ENCODE measurements around the gene WDR70. TPM values are rescaled to one million over a fixed set of nuclear protein-coding genes. Genes with fewer than 3 reads are reported as not detected.

Gene WDR70
- total and polyA plus RNA-seq, 10 of the 15 experiments (the other 5 are each of a cell fraction or from before 2014, with no cell fraction given) = 10.9 to 33.6 (median 29.1) TPM

DNA sequence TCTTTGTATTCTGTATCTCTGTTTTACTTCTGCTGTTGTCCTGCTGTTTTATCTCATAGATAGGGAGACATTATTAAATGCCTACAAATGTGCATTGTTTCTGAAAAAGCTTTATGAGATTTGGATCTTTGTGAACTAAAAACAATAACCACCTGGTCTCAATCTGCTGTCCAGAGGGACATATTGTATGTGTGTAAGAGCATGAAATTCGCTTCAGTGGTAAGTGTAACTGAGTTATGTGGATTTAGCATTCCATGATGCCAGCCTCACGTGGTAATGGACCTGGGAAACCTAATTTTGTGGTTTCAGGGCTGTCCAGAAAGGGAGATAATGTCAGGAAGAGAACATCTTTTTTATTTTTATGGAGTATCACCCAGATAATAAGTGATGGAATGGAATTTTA, 341.4 kb downstream of the WDR70 start:
- SMC1A ChIA-PET (ENCODE audit: uncharacterized antibody, unreplicated experiment) = no interaction called here
- Histone ChIP-seq H3K9me3 (replicated peaks; ENCODE audit: control insufficient read depth, insufficient read depth, low read length) (no peaks in the 10 kb centered on the region), H2AFZ (ENCODE audit: control insufficient read depth, low read depth, low read length) (no peak overlapping the region), H3K79me2 (ENCODE audit: control insufficient read depth, insufficient read depth, low read length) (no peaks in the 10 kb centered on the region), H3K27me3 (replicated peaks in 1 of 2; ENCODE audit: control insufficient read depth in 2 of 2, insufficient read depth in 2 of 2, low read length in 1 of 2) (no peaks in the 10 kb centered on the region), H3K4me2 (ENCODE audit: control insufficient read depth, insufficient read depth) (no peak overlapping the region), H3K9ac (ENCODE audit: control insufficient read depth, insufficient read depth, low read length) (no peak overlapping the region), H3K36me3 (ENCODE audit: control insufficient read depth in 2 of 2, insufficient read depth in 2 of 2, low read length in 1 of 2) (no peaks in the 10 kb centered on the region), H4K20me1 (ENCODE audit: control insufficient read depth, insufficient read depth) (no peaks in the 10 kb centered on the region), H3K27ac (ENCODE audit: control insufficient read depth, insufficient read depth) (no peak overlapping the region), H3K4me3 (no peak overlapping the region), H3K4me1 (ENCODE audit: control insufficient read depth, insufficient read depth, low read length) (peaks cover 10% of the 10 kb centered on the region)
- RAD21 ChIA-PET (ENCODE audit: unreplicated experiment) = no interaction called here
- POLR2A ChIA-PET = no interaction called here
- FAIRE-seq (no peak), DNase-seq (ENCODE audit: low read depth, low spot score) (no peak), ATAC-seq (no peak)
- intact Hi-C loops (cut with micrococcal nuclease; ENCODE audit: unreplicated experiment) (loop anchor here (10.0 kb wide), 1 partner anchor 306 kb away; no protein-coding TSS in a partner anchor), in situ Hi-C loops (cut with MboI) (no loop called here)
- CTCF ChIA-PET = no interaction called here
- BruUV-seq (replicated peaks) = no TSS peak
- 94% methylated on average over 2 of the region's 2 CpGs for WGBS (ENCODE audit: insufficient coverage, insufficient replicate concordance, low lambda C conversion rate, missing lambda C conversion rate)
- TF ChIP-seq CEBPB (IDR thresholded peaks at IDR 0.05; ENCODE audit: borderline replicate concordance in 1 of 2, low read depth in 2 of 2, low read length in 2 of 2) (no peak), RBBP5 (conservative IDR thresholded peaks at IDR 0.05) (no peak), EP300 (IDR thresholded peaks at IDR 0.05; ENCODE audit: borderline replicate concordance in 1 of 2, control insufficient read depth in 1 of 2, low read depth in 2 of 2, low read length in 2 of 2) (no peak), NFIC (IDR thresholded peaks at IDR 0.05; ENCODE audit: low read depth, low read length) (no peak), SMAD5 (IDR thresholded peaks at IDR 0.05; ENCODE audit: low read depth) (no peak), NRF1 (conservative IDR thresholded peaks at IDR 0.05; ENCODE audit: low read depth, low read length) (no peak), IRF4 (IDR thresholded peaks at IDR 0.05; ENCODE audit: low read depth, low read length) (no peak), FOXM1 (IDR thresholded peaks at IDR 0.05; ENCODE audit: low read depth, low read length) (no peak), ASH2L (IDR thresholded peaks at IDR 0.05; ENCODE audit: borderline replicate concordance, low read depth) (no peak), TARDBP (IDR thresholded peaks at IDR 0.05; ENCODE audit: borderline replicate concordance) (no peak), RCOR1 (conservative IDR thresholded peaks at IDR 0.05; ENCODE audit: low read depth, low read length) (no peak), RAD21 (IDR thresholded peaks at IDR 0.05; ENCODE audit: insufficient read depth, low read depth, low read length) (no peak), HCFC1 (IDR thresholded peaks at IDR 0.05; ENCODE audit: low read length) (no peak), SMC3 (IDR thresholded peaks at IDR 0.05; ENCODE audit: borderline replicate concordance, low read length) (no peak), CBX5 (IDR thresholded peaks at IDR 0.05; ENCODE audit: low read depth) (no peak)
- TF ChIP-seq, protein P1, sequence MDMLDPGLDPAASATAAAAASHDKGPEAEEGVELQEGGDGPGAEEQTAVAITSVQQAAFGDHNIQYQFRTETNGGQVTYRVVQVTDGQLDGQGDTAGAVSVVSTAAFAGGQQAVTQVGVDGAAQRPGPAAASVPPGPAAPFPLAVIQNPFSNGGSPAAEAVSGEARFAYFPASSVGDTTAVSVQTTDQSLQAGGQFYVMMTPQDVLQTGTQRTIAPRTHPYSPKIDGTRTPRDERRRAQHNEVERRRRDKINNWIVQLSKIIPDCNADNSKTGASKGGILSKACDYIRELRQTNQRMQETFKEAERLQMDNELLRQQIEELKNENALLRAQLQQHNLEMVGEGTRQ (IDR thresholded peaks at IDR 0.05; ENCODE audit: borderline replicate concordance, low read depth, low read length) = no peak
- TF ChIP-seq, protein P2, sequence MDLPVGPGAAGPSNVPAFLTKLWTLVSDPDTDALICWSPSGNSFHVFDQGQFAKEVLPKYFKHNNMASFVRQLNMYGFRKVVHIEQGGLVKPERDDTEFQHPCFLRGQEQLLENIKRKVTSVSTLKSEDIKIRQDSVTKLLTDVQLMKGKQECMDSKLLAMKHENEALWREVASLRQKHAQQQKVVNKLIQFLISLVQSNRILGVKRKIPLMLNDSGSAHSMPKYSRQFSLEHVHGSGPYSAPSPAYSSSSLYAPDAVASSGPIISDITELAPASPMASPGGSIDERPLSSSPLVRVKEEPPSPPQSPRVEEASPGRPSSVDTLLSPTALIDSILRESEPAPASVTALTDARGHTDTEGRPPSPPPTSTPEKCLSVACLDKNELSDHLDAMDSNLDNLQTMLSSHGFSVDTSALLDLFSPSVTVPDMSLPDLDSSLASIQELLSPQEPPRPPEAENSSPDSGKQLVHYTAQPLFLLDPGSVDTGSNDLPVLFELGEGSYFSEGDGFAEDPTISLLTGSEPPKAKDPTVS (IDR thresholded peaks at IDR 0.05; ENCODE audit: low read depth, low read length) = no peak
- TF ChIP-seq, protein P3, sequence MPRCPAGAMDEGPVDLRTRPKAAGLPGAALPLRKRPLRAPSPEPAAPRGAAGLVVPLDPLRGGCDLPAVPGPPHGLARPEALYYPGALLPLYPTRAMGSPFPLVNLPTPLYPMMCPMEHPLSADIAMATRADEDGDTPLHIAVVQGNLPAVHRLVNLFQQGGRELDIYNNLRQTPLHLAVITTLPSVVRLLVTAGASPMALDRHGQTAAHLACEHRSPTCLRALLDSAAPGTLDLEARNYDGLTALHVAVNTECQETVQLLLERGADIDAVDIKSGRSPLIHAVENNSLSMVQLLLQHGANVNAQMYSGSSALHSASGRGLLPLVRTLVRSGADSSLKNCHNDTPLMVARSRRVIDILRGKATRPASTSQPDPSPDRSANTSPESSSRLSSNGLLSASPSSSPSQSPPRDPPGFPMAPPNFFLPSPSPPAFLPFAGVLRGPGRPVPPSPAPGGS (IDR thresholded peaks at IDR 0.05; ENCODE audit: borderline replicate concordance, insufficient read depth, low read depth, low read length, poor library complexity, severe bottlenecking) = no peak

Measured in GM12878 (cell line).